MV-4-11 (cell line): ENCODE results near the gene PTPN4.
"Not testable (repeated sequence)": the region's sequence is repeated elsewhere in the genome, so short reads cannot be mapped to it uniquely, and the experiment has no call there.

Source experiments
- DNase-seq: peaks from one replicate; lab custom pipeline; 2025; lab: John Stamatoyannopoulos, UW

The PTPN4 gene

DNA sequence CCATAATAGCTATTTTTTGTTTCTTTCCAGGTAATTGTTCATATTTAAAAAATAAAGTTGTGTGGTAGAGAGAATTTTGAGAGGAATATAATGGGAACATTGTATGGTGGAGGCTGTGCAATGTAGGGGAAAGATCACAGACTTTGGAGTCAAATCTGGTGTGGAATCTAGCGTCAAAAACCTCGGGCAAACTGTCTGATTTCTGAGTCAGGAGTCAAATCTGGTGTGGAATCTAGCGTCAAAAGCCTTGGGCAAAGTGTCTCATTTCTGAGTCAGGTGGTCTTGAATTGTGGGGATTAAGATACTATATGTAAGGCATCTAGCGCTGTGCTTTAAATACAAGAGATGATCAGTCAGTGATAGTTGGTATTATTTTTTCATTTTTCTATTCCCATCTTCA is 5.1 kb downstream of the PTPN4 start:
- no peak for DNase-seq

DNA sequence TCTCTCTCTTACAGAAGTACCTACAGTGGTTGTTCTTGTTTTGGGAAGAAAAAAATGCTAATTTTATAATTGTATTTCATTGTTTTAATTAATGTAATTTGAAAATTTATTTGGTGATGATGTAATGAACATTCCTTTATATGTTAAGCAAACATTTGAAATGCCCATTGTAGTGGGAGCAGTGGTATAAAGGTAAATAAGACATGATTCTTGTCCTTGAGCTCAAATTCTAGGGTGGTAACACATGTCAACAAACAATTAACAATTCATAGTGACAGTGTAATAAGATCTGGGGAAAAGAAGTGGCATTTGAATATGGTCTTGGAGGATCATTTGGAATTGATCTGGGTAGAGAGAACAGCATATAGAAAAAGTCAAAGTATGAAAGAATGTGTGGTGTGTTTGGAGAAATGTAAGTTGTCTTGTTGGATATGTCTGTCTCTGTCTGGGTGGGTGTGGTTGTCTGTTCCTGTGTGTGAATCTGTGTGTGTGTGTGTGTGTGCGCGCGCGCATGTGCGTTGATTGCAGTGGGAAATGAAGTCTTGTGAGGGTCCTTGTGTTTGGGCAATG is 5.8 kb downstream of the PTPN4 start:
- no peak for DNase-seq

DNA sequence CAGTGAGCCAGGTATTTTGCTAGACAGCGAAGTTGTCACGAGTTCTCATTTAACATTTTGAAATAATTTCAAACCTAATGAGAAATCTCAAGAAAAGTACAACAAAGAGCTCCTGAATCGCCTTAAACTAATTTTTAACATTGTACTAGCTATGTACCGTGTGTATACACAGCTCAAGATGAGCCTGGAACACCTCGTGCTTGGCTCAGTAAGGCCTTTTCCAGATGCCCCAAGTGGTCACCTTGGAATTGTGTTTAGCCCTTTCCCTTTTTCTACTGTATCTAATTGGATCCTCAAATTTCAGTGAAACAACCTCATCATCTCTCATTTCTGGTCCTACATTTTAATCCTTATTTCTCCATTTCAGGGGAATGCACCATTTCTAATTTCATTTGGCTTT is 7.2 kb downstream of the PTPN4 start:
- DNase-seq = no peak

DNA sequence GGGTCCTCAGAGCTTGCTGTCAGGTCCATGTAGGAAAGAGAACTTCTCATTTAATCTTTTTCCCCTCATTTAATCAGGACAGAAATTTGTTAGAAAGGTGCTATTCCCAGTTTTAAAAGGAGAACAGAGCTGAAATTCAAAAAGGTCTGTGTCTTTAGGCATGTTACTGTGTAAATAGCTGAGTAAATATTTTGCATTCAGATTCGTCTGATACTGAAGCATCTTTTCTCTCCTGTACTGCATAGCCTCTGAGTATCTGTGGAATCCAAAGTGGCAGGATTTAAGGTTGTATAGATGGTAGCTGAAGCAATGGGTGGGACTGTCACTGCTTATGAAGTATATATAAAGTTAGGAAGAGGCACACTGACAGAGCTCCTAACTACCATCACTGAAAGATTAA is 9.0 kb downstream of the PTPN4 start:
- no peak for DNase-seq

DNA sequence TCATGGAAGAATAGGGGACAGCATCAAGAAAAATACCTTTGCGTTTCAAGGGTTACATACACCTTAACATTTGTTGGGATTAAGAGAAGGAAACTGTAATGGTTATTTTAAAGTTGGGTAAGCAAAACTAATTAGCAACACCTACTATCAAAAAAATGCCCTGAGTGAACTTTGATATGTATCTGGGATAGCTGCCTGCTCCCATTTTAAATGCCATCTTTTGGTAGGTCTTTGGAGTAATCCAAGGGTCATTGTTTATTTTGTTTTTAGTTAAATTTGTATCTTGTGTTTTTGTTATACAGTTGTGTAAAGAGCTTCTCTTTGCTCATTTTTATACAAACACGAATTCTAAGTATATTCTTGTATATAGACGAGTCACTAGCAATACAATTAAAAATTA is 9.9 kb downstream of the PTPN4 start:
- DNase-seq = no peak

DNA sequence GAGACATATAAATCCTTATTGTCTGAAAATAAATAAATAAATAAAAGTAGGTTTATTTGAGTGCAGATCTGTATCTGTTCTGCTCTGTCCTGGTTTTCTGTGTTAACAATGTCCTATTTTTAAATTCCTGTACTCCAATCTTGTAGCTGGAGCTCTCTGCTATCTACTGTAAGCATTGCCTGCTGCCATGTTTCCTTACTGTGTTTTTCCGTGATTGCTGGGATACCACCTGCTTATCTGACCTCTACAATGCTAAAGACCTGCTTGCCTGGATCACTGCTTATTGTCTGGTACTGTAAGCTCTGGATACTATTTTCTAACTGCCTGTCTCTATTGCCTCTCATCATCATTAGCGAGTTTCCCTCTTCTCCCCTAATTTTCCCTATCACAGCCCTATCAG is 11.6 kb downstream of the PTPN4 start:
- no peak for DNase-seq

DNA sequence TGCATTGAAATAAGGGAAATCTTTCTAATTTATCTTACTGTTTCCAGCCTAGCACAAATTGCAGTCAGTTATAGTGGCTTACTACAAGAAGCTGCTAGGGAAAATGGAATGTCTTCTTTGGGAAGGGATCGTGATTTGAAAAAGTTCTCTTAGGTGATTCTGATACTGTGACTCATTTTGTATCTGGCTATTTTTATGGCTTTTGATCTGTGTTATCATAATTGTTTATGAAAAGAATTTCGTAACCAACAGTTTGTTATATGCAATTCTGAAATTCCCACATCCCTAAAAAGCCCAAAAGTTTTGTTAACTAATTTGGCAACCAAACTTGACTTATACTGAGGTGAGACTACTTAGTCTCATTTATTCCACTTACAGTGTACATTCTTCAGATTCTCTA is 12.4 kb downstream of the PTPN4 start:
- DNase-seq = no peak

DNA sequence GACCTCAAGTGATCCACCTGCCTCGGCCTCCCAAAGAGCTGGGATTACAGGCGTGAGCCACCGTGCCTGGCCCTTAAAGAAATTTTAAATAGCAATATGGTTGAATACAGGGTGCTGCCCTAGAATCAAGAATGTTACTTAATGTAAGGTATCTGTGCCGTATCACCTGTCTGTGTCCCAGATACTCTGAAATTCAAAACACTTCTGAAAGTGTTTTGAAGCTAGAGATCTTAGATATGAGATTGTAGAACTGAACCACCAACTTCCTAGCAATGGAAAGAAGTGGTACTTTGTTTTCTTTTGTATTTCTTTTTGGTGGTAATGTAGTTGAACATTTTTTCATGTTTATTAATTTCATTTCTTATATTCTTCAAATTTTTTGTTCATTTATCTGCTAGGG is 13.0 kb downstream of the PTPN4 start:
- DNase-seq = no peak

DNA sequence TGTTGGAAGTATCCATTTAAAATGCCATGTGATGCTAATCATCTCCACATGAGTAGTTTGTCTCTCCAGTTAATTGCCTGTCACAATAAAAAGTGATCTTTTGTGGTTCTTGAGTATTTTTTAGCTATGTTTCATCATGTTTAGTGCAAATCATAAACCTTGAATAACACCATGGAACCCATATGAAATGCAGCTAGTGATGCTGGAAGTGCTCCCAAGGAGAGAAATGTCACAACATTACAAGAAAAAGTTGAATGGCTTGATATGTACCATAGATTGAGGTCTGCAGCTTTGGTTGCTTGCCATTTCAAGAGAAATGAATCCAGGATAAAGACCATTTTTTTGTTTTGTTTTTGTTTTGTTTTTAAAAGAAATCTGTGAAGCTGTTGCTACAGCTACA is 14.3 kb downstream of the PTPN4 start:
- no peak for DNase-seq

DNA sequence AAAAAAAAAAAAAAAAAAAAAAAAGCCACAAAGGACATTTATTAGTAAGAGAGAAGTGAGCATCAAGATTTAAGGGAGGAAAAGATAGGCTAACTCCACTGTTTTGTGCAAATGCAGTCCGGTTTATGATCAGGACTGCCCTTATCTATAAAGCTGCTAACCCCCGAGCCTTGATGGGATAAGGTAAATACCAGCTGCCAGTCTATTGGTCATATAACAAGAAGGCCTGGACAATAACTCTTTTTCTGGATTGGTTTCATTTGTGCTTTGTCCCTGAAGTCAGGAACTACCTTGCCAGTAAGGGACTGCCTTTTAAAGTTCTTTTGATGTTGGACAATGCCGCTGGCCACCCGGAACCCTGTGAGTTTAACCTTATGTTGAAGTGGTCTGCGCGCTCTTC is 15.4 kb downstream of the PTPN4 start:
- DNase-seq = no peak

DNA sequence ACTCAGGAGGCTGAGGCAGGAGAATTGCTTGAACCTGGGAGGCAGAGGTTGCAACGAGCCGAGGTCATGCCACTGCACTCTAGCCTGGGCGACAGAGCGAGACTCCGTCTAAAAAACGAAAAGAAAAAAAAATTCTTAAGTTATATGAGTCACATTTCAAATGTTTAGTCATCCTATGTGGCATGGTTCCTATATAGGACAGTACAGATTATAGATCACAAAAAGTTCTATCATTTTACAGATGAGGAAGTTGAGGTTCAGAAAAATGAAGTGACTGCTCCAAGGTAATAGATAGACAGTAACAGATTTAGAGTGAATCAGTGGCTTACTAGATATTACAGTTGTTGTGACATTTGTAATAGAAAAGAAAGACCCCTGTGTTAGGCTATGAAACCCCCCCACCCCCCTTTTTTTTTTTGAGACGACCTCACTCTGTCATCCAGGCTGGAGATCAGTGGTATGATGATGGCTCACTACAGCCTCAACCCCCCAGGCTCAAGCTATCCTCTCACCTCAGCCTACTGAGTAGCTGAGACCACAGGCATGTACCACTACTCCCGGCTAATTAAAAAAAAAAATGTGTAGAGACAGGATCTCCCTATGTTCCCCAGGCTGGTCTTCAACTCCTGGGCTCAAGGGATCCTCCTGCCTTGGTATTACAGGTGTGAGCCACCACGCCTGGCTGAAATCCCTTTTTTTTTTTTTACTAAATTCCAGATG is 22.7 kb downstream of the PTPN4 start:
- no peak for DNase-seq

DNA sequence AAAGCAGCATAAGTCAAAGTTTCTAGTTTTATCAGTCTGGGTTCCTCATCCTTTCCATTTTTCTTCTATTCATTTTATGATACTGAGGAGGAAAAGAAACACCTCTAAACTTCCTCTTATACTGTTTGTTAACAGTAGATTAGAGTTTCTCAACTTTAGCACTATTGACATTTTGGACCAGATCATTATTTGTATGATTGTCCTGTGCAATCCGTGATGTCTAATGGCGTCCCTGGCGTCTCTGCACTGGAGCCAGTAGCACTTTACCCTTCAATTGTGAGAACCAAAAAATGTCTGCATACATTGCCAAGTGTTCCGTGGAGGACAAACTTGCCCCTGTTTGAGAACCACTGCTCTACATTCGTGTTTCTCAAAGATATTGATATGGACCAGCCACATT is 25.2 kb downstream of the PTPN4 start:
- DNase-seq = no peak

DNA sequence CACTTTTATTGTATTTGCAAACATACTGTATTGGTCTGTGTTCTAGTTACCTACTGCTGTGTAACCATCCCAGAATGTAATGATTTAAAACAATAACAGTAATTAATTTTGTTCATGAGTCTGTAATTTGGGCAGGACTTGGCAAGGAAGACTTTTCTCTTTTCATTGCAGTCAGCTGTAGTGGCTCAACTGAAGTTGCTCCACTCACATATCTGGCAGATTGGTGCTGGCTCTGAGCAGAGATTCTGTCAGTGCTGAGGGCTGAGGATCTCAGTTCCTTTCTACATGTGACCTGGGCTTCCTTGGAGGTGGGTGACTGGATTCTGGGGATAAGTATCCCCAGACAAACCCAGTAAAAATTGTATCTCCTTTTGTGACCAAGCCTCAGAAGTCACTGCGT is 26.6 kb downstream of the PTPN4 start:
- DNase-seq = no peak

DNA sequence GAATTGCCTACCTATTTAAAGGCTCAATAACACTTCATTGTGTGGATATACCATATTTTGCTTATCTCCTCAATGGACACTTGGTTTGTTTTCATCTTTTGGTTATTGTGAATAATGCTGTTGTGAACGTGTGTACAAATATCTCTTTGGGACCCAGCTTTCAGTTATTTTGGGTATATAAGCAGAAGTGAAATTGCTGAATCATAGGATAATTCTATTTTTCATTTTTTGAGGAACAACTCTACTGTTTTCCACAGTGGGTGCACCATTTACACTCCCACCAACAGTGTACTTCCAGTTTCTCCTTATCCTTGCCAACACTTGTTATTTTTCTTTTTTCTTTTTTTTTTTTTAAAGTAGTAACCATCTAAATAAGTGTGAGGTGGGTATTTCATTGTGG is 29.0 kb downstream of the PTPN4 start:
- peak; percentile 66 for DNase-seq

DNA sequence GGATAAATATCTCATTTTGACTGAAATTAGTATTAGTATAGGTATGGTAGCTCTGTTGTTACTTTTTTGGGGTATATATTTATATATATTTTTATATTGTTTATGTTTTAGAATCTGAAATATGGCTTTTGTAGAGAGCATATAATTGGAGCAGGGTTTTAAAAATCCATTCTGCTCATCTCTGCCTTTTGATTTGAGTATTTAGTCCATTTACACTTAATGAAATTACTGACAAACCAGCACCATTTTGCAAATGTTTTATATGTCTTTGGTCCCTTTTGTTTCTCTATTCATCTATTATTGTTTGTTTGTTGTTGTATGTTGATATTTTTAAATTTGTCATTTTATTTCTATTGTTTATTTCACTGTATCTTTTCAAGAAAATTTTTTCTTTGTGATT is 30.7 kb downstream of the PTPN4 start:
- DNase-seq = no peak

DNA sequence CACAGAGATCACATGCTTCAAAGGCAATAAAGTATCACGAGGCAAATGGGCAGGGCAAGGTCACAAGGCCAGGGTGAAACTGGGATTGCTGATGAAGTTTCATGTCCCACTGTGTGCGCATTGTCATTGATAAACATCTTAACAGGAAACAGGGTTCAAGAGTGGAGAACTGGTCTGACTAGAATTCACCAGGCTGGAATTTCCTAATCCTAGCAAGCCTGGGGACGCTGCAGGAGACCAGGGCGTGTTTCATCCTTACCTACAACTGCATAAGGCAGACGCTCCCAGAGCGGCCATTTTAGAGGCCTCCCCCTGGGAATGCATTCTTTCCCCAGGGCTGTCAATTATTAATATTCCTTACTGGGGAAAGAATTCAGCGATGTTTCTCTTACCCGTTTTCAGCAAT is 33.2 kb downstream of the PTPN4 start:
- DNase-seq = no peak

DNA sequence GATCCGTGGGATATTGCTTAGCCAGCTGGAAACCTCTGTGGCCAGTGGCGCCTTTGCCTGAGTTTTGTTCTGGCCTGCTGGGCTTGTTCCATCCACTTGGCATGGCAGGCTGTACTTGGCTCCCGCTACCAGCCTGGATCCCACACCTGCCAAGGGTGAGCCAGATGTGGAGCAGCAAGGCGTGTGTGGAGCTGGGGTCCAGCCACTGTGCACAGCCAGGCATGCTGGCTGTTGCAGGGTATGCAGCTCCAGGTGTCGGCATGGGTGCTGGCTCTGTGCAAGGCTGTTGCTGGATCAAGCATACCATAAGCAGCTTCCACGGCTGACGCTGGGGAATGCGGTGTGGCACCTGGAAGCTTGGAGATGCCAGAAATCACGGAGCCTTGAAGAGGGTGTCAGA is 34.5 kb downstream of the PTPN4 start:
- DNase-seq = no peak

DNA sequence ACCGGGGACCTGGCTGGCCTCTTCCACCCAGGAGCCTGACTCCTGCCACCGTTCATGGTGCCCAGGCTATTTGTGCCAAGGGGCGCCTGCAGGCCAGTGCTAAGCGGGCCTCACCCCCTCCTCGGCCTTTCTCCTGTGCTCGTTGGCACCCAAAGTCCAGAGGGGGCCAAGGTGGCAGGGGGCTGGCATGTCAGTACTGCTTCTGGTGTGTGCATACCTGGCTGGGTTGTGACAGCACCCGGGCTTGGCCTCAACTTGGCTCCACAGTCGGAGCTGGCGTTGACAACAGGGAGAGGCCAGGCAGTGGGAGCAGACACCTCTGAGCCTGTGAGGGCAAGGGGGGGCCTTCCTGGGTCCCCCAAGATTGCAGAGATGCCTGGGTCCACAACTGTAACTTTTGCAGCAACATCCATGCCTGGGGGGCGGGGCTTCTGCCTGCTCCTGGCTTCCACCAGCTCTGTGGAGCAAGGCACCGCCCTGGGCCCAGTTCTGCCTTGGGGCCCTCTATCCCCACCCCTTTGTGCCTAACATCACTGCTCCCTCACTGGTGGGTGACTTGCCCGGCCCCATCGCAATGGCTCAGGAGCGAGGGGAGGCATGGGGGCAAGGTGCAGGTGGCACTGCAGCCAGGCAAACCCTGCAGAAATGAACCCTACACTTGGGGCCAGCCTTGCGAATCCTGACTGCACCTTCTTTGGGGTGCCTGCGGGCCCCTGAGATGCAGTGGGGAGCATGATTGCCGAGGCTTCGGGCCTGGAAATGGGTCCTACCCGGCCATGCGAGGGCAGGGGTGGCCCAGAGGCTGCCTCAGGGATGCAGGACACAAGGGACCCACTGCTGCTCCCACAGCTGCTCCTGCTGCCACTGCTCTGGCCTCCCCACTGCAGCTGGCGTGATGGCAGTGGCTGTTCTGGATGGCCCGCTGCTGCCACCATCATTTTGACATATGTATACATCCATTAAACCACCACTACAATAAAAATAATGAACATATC is 35.9 kb downstream of the PTPN4 start:
- DNase-seq = no peak

DNA sequence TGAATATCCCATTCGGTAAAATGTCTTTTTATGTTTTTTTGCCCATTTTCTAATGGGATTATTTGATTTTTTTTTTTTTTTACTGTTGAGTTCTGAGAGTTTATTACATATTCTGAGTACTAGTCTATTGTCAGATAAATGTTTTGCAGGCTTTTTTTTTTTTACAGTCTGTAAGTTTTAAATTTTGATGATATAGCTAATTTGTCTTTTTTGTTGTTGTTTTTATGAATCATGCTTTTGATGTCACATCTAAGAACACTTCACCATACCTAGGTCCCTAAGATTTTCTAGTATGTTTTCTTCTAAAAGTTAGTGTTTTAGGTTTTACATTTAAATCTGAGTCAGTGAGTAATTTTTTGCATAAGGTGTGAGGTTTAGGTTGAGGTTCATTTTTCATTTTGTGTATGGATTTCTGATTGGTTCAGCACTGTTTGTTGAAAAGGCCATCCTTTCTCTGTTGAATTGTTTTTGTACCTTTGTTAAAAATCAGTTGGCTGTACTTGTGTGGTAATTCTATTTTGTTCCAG is 40.7 kb downstream of the PTPN4 start:
- DNase-seq = no peak

DNA sequence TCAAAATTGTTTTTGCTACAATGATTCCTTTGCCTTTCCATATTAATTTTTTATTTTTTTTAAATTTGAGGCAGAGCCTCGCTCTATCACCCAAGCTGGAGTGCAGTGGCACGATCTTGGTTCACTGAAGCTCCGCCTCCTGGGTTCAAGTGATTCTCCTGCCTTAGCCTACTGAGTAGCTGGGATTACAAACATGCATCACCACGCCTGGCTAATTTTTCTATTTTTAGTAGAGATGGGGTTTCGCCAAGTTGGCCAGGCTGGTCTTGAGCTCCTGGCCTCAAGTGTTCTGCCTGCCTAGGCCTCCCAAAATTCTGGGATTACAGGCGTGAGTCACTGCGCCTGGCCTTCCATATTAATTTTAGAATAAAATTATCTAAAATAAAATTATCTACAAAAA is 41.3 kb downstream of the PTPN4 start:
- no peak for DNase-seq

DNA sequence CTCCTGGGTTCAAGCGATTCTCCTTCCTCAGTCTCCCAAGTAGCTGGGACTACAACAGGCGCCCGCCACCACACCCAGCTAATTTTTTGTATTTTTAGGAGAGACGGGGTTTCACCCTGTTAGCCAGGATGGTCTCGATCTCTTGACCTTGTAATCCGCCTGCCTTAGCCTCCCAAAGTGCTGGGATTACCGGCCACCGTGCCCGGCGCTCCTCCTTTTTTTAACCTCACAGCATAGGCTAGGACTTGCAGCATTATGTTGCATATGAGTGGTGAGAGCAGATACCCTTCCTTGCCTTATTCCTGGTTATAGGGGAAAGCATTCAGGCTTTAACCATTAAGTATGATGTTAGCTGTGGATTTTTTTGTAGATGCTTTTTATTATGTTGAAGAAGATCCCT is 42.3 kb downstream of the PTPN4 start:
- not testable (repeated sequence) for DNase-seq

DNA sequence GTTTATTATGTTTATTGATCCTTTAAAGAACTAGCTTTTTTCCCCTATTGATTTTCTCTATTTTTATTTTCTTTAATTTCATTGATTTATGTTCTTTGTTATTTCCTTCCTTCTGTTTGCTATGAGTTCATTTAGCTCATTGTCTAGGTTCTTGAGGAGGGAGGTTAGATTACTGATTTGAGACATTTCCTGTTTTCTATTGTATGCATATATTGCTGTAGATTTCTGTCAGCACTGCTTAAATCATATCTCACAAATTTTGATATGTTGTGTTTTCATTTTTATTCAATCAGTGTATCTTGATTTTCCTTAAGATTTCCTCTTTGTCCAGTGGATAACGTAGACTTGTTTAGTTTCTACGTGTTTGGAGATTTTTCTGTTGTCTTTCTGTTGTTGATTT is 43.4 kb downstream of the PTPN4 start:
- DNase-seq = no peak

DNA sequence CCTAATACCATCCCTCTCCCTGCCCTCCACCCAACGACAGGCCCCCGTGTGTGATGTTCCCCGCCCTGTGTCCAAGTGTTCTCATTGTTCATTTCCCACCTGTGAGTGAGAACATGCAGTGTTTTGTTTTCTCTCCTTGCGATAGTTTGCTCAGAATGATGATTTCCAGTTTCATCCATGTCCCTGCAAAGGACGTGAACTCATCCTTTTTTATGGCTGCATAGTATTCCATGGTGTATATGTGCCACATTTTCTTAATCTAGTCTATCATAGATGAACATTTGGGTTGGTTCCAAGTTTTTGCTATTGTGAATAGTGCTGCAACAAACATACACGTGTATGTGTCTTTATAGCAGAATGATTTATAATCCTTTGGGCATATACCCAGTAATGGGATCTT is 44.7 kb downstream of the PTPN4 start:
- not testable (repeated sequence) for DNase-seq
